K562 (cell line): ENCODE data around the gene GORASP1. TPM values are rescaled to one million over a fixed set of nuclear protein-coding genes. Genes with fewer than 3 reads are reported as not detected.

Source experiments
- CTCFL ChIP-seq: IDR thresholded peaks from 2 replicates; pipeline ENCODE4 v1.6.1; 2011; ENCODE audit warnings: borderline replicate concordance, low read depth, mild to moderate bottlenecking, moderate library complexity, low read length; ENCODE audit not compliant: insufficient read depth, poor library complexity, severe bottlenecking
- ELF1 ChIP-seq: fragments of 200-800 bp; sonication (Bioruptor generic); IDR thresholded peaks from 2 replicates; pipeline ENCODE4 v1.6.1; 2016; ENCODE audit warnings: missing genetic modification characterization, missing compliant biosample characterization
- ETV1 ChIP-seq: fragments of 450-650 bp; conservative IDR thresholded peaks from 2 replicates; pipeline ENCODE4 v1.6.1; 2016; ENCODE audit warnings: missing genetic modification characterization, control low read depth, low read depth, missing compliant biosample characterization
- FOXK1 ChIP-seq: sonication (generic); formaldehyde crosslinking; IDR thresholded peaks from 2 replicates; pipeline ENCODE4 v1.8.0; 2022; ENCODE audit warnings: missing genetic modification reagents, mild to moderate bottlenecking, borderline replicate concordance
- GMEB1 ChIP-seq: fragments of 250-450 bp; sonication (Bioruptor Pico); IDR thresholded peaks from 2 replicates; pipeline ENCODE4 v1.4.0; 2020; ENCODE audit warnings: mild to moderate bottlenecking
- KDM4B ChIP-seq, 2 experiments: fragments of 450-650 bp in 1 of 2; sonication (generic) in 1 of 2; IDR thresholded peaks; 2 replicates each; pipeline ENCODE4 v1.6.1; 2016 to 2017; ENCODE audit warnings: borderline replicate concordance in 2 of 2, antibody characterized with exemption in 1 of 2, low read depth in 1 of 2, mild to moderate bottlenecking in 1 of 2
- MEIS2 ChIP-seq: fragments of 450-650 bp; IDR thresholded peaks from 2 replicates; pipeline ENCODE4 v1.6.1; 2014; ENCODE audit warnings: mild to moderate bottlenecking; ENCODE audit not compliant: partially characterized antibody
- PML ChIP-seq: IDR thresholded peaks from 2 replicates; pipeline ENCODE4 v1.6.1; 2012; ENCODE audit warnings: low read length, inconsistent platforms
- TOE1 ChIP-seq, 2 experiments: fragments of 450-650 bp in 1 of 2; sonication (generic) in 1 of 2; formaldehyde crosslinking in 1 of 2; IDR thresholded peaks; 2 replicates each; pipeline versions ENCODE4 v1.7.1 to v1.8.0; 2016 to 2022; ENCODE audit warnings: borderline replicate concordance in 2 of 2, mild to moderate bottlenecking in 2 of 2, antibody characterized with exemption in 1 of 2, inconsistent platforms in 1 of 2, low read depth in 1 of 2, missing genetic modification reagents in 1 of 2, moderate library complexity in 1 of 2
- polyA plus RNA-seq, 8 experiments: library from polyadenylated mRNA; depleted of rRNA in 4 of 8; stranded (reverse) in 5 of 8; unstranded in 3 of 8; fragments of >200 nt; fragmentation: Nextera tagmentation in 2 of 8; fragmentation: Illumina TruSeq in 1 of 8; extraction: Ambion mirVana in 2 of 8; extraction: Trizol in 1 of 8; gene quantifications; 2 replicates each; pipeline versions ENCODE4 v1.2.1 to v1.2.3, GENCODE V29; 2011 to 2014; ENCODE audit warnings: inconsistent platforms in 1 of 8, missing spikeins in 1 of 8
- total RNA-seq, 7 experiments: library from RNA; depleted of rRNA in 6 of 7; stranded (reverse); fragments of >200 nt in 6 of 7; fragmentation: Illumina TruSeq in 2 of 7; extraction: Trizol in 2 of 7; gene quantifications; 2 replicates each; pipeline versions ENCODE4 v1.2.1 to v1.2.3, GENCODE V29; 2011 to 2021; ENCODE audit warnings: low replicate concordance in 1 of 7

GORASP1 gene
- total and polyA plus RNA-seq, 9 of the 15 experiments (the other 6 are each of a cell fraction or from before 2014, with no cell fraction given) = 8.4 to 87.9 (median 67.6) TPM

- peak; percentile 91 for TF ChIP-seq ETV1 (tag)
- peak; percentile 40 for TF ChIP-seq MEIS2
- peak; percentile 78 for TF ChIP-seq PML
- peak; percentile 100 for TF ChIP-seq FOXK1 (CRISPR knock-in tag)
- peak in 1 of 2 experiments; percentile 83; a peak in 2 of 4 replicates for TF ChIP-seq KDM4B (IDR thresholded peaks at IDR 0.05; ENCODE audit: borderline replicate concordance in 2 of 2, low read depth in 1 of 2)
- TF ChIP-seq ELF1 (tag) = 0 out of 2 replicates have a peak, but pooled peaks have one; percentile 37
- TF ChIP-seq CTCFL = no peak
- TF ChIP-seq TOE1 (IDR thresholded peaks at IDR 0.05; ENCODE audit: borderline replicate concordance) = peak; percentile 42; the same call in 1 of the 2 replicates
- TF ChIP-seq TOE1 (CRISPR knock-in tag; IDR thresholded peaks at IDR 0.05; ENCODE audit: borderline replicate concordance, low read depth) = no peak
- TF ChIP-seq GMEB1 = no peak
These were observed 55.5 kb downstream of the GORASP1 start, which contains the start of the genes SCN11A and WDR48 (continued) for GRCh38 chr3:39051649-39052561.
